Spinal cord (tissue), 10 donors: ENCODE data around the gene VANGL1. TPM values are rescaled to one million over a fixed set of nuclear protein-coding genes. Genes with fewer than 3 reads are reported as not detected.

ENCODE experiments used
- DNase-seq, 6 donors: peaks; one replicate each; pipeline versions ENCODE4 v3.0.0 to v3.0.0-alpha.2; 2013 to 2015; ENCODE audit warnings: low spot score in 6 of 6, low read depth in 4 of 6
- H3K27ac ChIP-seq: one replicate; pipeline ENCODE4 v1.5.1; 2013; ENCODE audit warnings: low read depth, low read length, control low read depth
- H3K27me3 ChIP-seq: one replicate; pipeline ENCODE4 v1.6.1; 2013; ENCODE audit warnings: low read length; ENCODE audit not compliant: control insufficient read depth, insufficient read depth
- H3K36me3 ChIP-seq: one replicate; pipeline ENCODE4 v1.6.1; 2013; ENCODE audit warnings: low read length; ENCODE audit not compliant: control insufficient read depth, insufficient read depth
- H3K4me1 ChIP-seq: one replicate; pipeline ENCODE4 v1.6.1; 2013; ENCODE audit warnings: low read length; ENCODE audit not compliant: control insufficient read depth, insufficient read depth
- H3K4me3 ChIP-seq: one replicate; pipeline ENCODE4 v1.5.1; 2013; ENCODE audit warnings: low read depth, low read length, control low read depth
- H3K9me3 ChIP-seq: one replicate; pipeline ENCODE4 v1.6.1; 2013; ENCODE audit warnings: low read length; ENCODE audit not compliant: control insufficient read depth, insufficient read depth
- WGBS: methylation state at CpG from one replicate; pipeline ENCODE4 v1.1.5; 2013; ENCODE audit warnings: missing lambda C conversion rate; ENCODE audit not compliant: insufficient coverage; 5-methylcytosine and 5-hydroxymethylcytosine counted together
- polyA plus RNA-seq, 2 donors: library from polyadenylated mRNA; unstranded; fragments of 120-200 nt; gene quantifications; one replicate each; pipeline ENCODE4 v1.2.1, GENCODE V29; 2013; ENCODE audit not compliant: insufficient read length in 2 of 2
- small RNA-seq: library from RNA; depleted of rRNA; stranded (forward); fragments of <200 nt; gene quantifications from one replicate; pipeline ENCODE3, GENCODE V24; 2014; ENCODE audit warnings: low replicate concordance
- total RNA-seq, 2 donors: library from RNA; depleted of rRNA in 1 of 2; stranded (reverse); fragments of 120-200 nt in 1 of 2; fragments of >200 nt in 1 of 2; gene quantifications; one replicate each; pipeline versions ENCODE4 v1.2.3 to v1.2.4, GENCODE V29; 2013 to 2014
- donor health status: healthy.

VANGL1 gene
- total and polyA plus RNA-seq, 4 donors = 8.0 to 10.2 (median 8.4) TPM

DNA sequence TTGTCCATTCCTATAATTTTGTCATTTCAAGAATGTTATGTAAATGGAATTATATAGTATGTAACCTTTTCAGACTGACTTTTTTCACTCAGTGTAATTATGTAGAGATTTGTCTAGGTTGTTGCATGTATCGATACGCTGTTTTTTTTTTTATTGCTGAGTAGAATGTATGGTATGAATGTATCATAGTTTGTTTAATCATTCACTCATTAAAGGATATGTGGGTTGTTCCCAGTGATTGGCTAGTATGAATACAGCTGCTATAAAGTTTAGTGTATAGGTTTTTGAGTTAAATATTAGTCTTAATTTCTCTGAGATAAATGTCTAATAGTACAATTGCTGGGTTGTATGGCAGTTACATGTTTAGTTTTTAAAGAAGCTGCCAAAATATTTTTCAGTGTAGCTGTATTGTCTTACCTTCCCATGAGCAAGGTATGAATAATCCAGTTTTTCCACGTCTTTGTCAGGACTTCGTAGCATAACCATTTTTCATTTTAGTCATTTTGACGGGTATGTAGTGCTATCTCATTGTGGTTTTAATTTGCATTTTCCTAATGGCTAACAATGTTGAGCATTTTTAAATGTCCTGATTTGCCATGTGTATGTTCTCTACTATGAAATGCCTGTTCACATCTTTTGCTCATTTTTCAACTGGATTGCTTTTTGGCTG lies 104.4 kb downstream of the VANGL1 start:
- Histone ChIP-seq H3K4me3 (no peak overlapping the region), H3K4me1 (no peaks in the 10 kb centered on the region), H3K9me3 (no peaks in the 10 kb centered on the region), H3K27me3 (no peaks in the 10 kb centered on the region), H3K27ac (no peak overlapping the region), H3K36me3 (no peaks in the 10 kb centered on the region)
- WGBS = 90% methylated on average over 2 of the region's 5 CpGs
- no peak for DNase-seq

Small RNA genes lying within 50 kb of the gene (small RNA-seq; reads per million reads assigned to genes)
- gene RF00406 = 0.18 reads per million
- not detected for gene RN7SL420P

Other genes starting within 250 kb of the VANGL1 start
- 1 to 10 TPM; 1.5 to 3.1 TPM for gene CASQ2, start 126.7 kb downstream of the VANGL1 start, total RNA-seq
- 1 to 10 TPM; 1.1 to 1.4 TPM for gene CASQ2, start 126.7 kb downstream of the VANGL1 start, polyA plus RNA-seq
- 1 to 10 TPM; 2.8 to 5.6 TPM for gene NHLH2, start 199.2 kb downstream of the VANGL1 start, total RNA-seq
- 10 to 100 TPM; 11.0 to 11.7 TPM for gene NHLH2, start 199.2 kb downstream of the VANGL1 start, polyA plus RNA-seq